ENCODE results near the gene UCN.
"Not testable (repeated sequence)": the region's sequence is repeated elsewhere in the genome, so short reads cannot be mapped to it uniquely, and the experiment has no call there.

UCN gene

GRCh38 chr2:27281855-27282559, 26.2 kb downstream of the UCN start, which contains the start of gene TRIM54:
Gene TRIM54, plus strand, starts transcription at chr2:27282429. Its CDS starts 303 bp downstream, at chr2:27282732.
- peak in 1 of 2 donors; percentile 50 for DNase-seq

- DNase-seq: peak in 1 of 2 donors; percentile 41
These were observed 26.8 kb downstream of the UCN start for GRCh38 chr2:27281442-27281841.

- DNase-seq: no peak
These were observed 27.4 kb downstream of the UCN start for GRCh38 chr2:27280826-27281225.

- no peak for DNase-seq
These were observed 30.2 kb downstream of the UCN start for GRCh38 chr2:27278010-27278409.

- DNase-seq: no peak
These were observed 32.8 kb downstream of the UCN start, which contains the start of gene DNAJC5G for GRCh38 chr2:27275211-27276150. Gene DNAJC5G, plus strand, starts transcription at chr2:27275433. Its CDS starts 1,296 bp downstream, at chr2:27276729.

GRCh38 chr2:27272537-27273522, 35.4 kb downstream of the UCN start:
- DNase-seq: not testable (repeated sequence)

- DNase-seq: no peak
These were observed 36.5 kb downstream of the UCN start for GRCh38 chr2:27271631-27272340.

- peak; percentile 33 to 72 for DNase-seq
These were observed 37.6 kb downstream of the UCN start for GRCh38 chr2:27270670-27271069.

- peak in 1 of 2 donors; percentile 56 for DNase-seq
These were observed 38.1 kb downstream of the UCN start for GRCh38 chr2:27270131-27270530.

- DNase-seq: not testable (repeated sequence)
These were observed 39.9 kb downstream of the UCN start for GRCh38 chr2:27268296-27268695.

GRCh38 chr2:27265536-27265870, 42.7 kb downstream of the UCN start:
- DNase-seq: no peak

- DNase-seq: peak; percentile 37 to 72
These were observed 43.3 kb downstream of the UCN start for GRCh38 chr2:27264753-27265535.

GRCh38 chr2:27264253-27264752, 43.9 kb downstream of the UCN start:
- DNase-seq: no peak

- DNase-seq: no peak
These were observed 44.7 kb downstream of the UCN start for GRCh38 chr2:27263287-27264252.

- peak; percentile 65 to 72 for DNase-seq
These were observed 45.6 kb downstream of the UCN start, which contains the start of gene SLC30A3 for GRCh38 chr2:27262379-27263286. Gene SLC30A3, minus strand, starts transcription at chr2:27263047. Its CDS starts 141 bp downstream, at chr2:27262906.

GRCh38 chr2:27261926-27262298, 46.3 kb downstream of the UCN start:
- no peak for DNase-seq

- DNase-seq: no peak
These were observed 46.9 kb downstream of the UCN start for GRCh38 chr2:27261241-27261925.

- no peak for DNase-seq
These were observed 50.2 kb downstream of the UCN start for GRCh38 chr2:27258051-27258450.
